ENCODE results near the gene INKA2.

INKA2 gene

GRCh38 chr1:111696330-111696729 is 42.9 kb downstream of the INKA2 start:
- DNase-seq, result no peak

GRCh38 chr1:111695801-111696200 is 43.4 kb downstream of the INKA2 start:
- DNase-seq, result no peak

GRCh38 chr1:111691886-111692285 is 47.3 kb downstream of the INKA2 start:
- no peak for DNase-seq

GRCh38 chr1:111690306-111690617 is 48.9 kb downstream of the INKA2 start:
- peak; percentile 22 for DNase-seq

All from NCI-H1105 (cell line).